Endothelial cell of umbilical vein (primary cell): ENCODE data around the gene FRY.

Experiments used
- CTCF ChIP-seq, 2 donors: IDR thresholded peaks; 1 replicate in 1 of 2; 2 replicates in 1 of 2; pipeline ENCODE4 v1.5.1; 2011; ENCODE audit warnings: low read length in 2 of 2, mild to moderate bottlenecking in 2 of 2, moderate library complexity in 2 of 2, control low read depth in 1 of 2, inconsistent platforms in 1 of 2, low read depth in 1 of 2; ENCODE audit not compliant: insufficient read depth in 1 of 2; ENCODE audit errors: extremely low read depth in 1 of 2
- POLR2AphosphoS5 ChIP-seq: IDR thresholded peaks from 2 replicates; pipeline ENCODE4 v1.6.1; 2012; ENCODE audit warnings: low read depth, mild to moderate bottlenecking, control low read depth, low read length, moderate library complexity; ENCODE audit not compliant: insufficient read depth

GRCh38 chr13:32153056-32153455 is 121.5 kb downstream of the FRY start:
- TF ChIP-seq CTCF (IDR thresholded peaks at IDR 0.05; ENCODE audit: extremely low read depth in 1 of 2, insufficient read depth in 1 of 2, low read depth in 1 of 2, low read length in 2 of 2): no peak
- no peak for TF ChIP-seq POLR2AphosphoS5
